GM18526 (cell line): ENCODE measurements around the gene CATSPERB.

Experiments used
- POLR2A ChIP-seq: IDR thresholded peaks from 3 replicates; pipeline ENCODE4 v1.6.1; 2011; ENCODE audit not compliant: insufficient read length; ENCODE audit errors: extremely low read depth

CATSPERB gene

GRCh38 chr14:91708795-91709194, 23.1 kb downstream of the CATSPERB start:
- no peak for TF ChIP-seq POLR2A

GRCh38 chr14:91706996-91707395, 24.9 kb downstream of the CATSPERB start:
- no peak for TF ChIP-seq POLR2A

- TF ChIP-seq POLR2A: no peak
These were observed 37.2 kb downstream of the CATSPERB start for GRCh38 chr14:91694643-91695042.

GRCh38 chr14:91693346-91693745, 38.5 kb downstream of the CATSPERB start:
- TF ChIP-seq POLR2A: no peak

GRCh38 chr14:91692075-91692474, 39.8 kb downstream of the CATSPERB start:
- no peak for TF ChIP-seq POLR2A

- no peak for TF ChIP-seq POLR2A
These were observed 42.3 kb downstream of the CATSPERB start for GRCh38 chr14:91689608-91690007.

- TF ChIP-seq POLR2A: no peak
These were observed 46.3 kb downstream of the CATSPERB start for GRCh38 chr14:91685600-91685999.

- no peak for TF ChIP-seq POLR2A
These were observed 49.9 kb downstream of the CATSPERB start for GRCh38 chr14:91681893-91682563.

GRCh38 chr14:91681118-91681517, 50.8 kb downstream of the CATSPERB start:
- no peak for TF ChIP-seq POLR2A

GRCh38 chr14:91679273-91679672, 52.6 kb downstream of the CATSPERB start:
- TF ChIP-seq POLR2A: no peak

- no peak for TF ChIP-seq POLR2A
These were observed 57.0 kb downstream of the CATSPERB start for GRCh38 chr14:91674911-91675310.

- TF ChIP-seq POLR2A: no peak
These were observed 62.0 kb downstream of the CATSPERB start for GRCh38 chr14:91669867-91670266.

GRCh38 chr14:91660790-91661189, 71.1 kb downstream of the CATSPERB start:
- no peak for TF ChIP-seq POLR2A

GRCh38 chr14:91654836-91655235, 77.0 kb downstream of the CATSPERB start:
- TF ChIP-seq POLR2A: no peak

GRCh38 chr14:91653451-91653850, 78.4 kb downstream of the CATSPERB start:
- TF ChIP-seq POLR2A: no peak

- TF ChIP-seq POLR2A: no peak
These were observed 82.0 kb downstream of the CATSPERB start for GRCh38 chr14:91649930-91650329.

GRCh38 chr14:91647856-91648255, 84.0 kb downstream of the CATSPERB start:
- no peak for TF ChIP-seq POLR2A
